MM.1S (cell line): ENCODE measurements around the gene OXER1.
A peak's percentile ranks its signal among the peaks of the same experiment; 100 is the strongest.

Experiments
- DNase-seq: peaks from one replicate; pipeline ENCODE4 v3.0.0-alpha.2; 2015
- H2AFZ ChIP-seq: fragments of 300-600 bp; sonication (generic); 2 replicates; pipeline ENCODE4 v1.6.0; 2016; ENCODE audit warnings: antibody characterized with exemption, low read length
- H3F3A ChIP-seq: fragments of 300-600 bp; sonication (generic); 2 replicates; pipeline ENCODE4 v1.6.1; 2016; ENCODE audit warnings: mild to moderate bottlenecking, antibody characterized with exemption, low read length, moderate library complexity, mixed read lengths; ENCODE audit not compliant: insufficient read depth
- H3K27ac ChIP-seq: fragments of 300-600 bp; sonication (generic); 2 replicates; pipeline ENCODE4 v1.5.1; 2016; ENCODE audit warnings: mild to moderate bottlenecking, low read length
- H3K27me3 ChIP-seq: fragments of 300-600 bp; sonication (generic); replicated peaks from 2 replicates; pipeline ENCODE4 v1.6.0; 2016; ENCODE audit warnings: low read length; ENCODE audit not compliant: insufficient read depth
- H3K36me3 ChIP-seq: fragments of 300-600 bp; sonication (generic); replicated peaks from 2 replicates; pipeline ENCODE4 v1.6.1; 2016; ENCODE audit warnings: mild to moderate bottlenecking, low read length, mixed read lengths; ENCODE audit not compliant: insufficient read depth
- H3K4me1 ChIP-seq: fragments of 300-600 bp; sonication (generic); 2 replicates; pipeline ENCODE4 v1.6.1; 2016; ENCODE audit warnings: low read length, mixed read lengths
- H3K4me2 ChIP-seq: fragments of 300-600 bp; sonication (generic); 2 replicates; pipeline ENCODE4 v1.6.0; 2016; ENCODE audit warnings: low read depth, low read length
- H3K4me3 ChIP-seq: fragments of 300-600 bp; sonication (generic); 2 replicates; pipeline ENCODE4 v1.5.1; 2016; ENCODE audit warnings: low read length, mixed read lengths
- H3K79me2 ChIP-seq: fragments of 300-600 bp; sonication (generic); 2 replicates; pipeline ENCODE4 v1.6.1; 2016; ENCODE audit warnings: mixed run types, low read length, mixed read lengths
- H3K9ac ChIP-seq: fragments of 300-600 bp; sonication (generic); 2 replicates; pipeline ENCODE4 v1.6.1; 2016; ENCODE audit warnings: low read length, mixed read lengths
- H3K9me2 ChIP-seq: fragments of 300-600 bp; sonication (generic); replicated peaks from 2 replicates; pipeline ENCODE4 v1.6.1; 2016; ENCODE audit warnings: mild to moderate bottlenecking, low read length, mixed read lengths; ENCODE audit not compliant: insufficient read depth
- H3K9me3 ChIP-seq: fragments of 300-600 bp; sonication (generic); replicated peaks from 2 replicates; pipeline ENCODE4 v1.6.1; 2016; ENCODE audit warnings: mild to moderate bottlenecking, low read length, mixed read lengths; ENCODE audit not compliant: insufficient read depth
- H4K20me1 ChIP-seq: fragments of 300-600 bp; sonication (generic); 2 replicates; pipeline ENCODE4 v1.6.1; 2016; ENCODE audit warnings: mild to moderate bottlenecking, low read length, moderate library complexity, mixed read lengths; ENCODE audit not compliant: insufficient read depth
- CTCF ChIP-seq: fragments of 300-600 bp; sonication (generic); IDR thresholded peaks from 2 replicates; pipeline ENCODE4 v1.5.1; 2016; ENCODE audit warnings: antibody characterized with exemption, low read length, mixed read lengths
- EZH2 ChIP-seq: fragments of 300-600 bp; sonication (generic); optimal IDR thresholded peaks from 2 replicates; pipeline ENCODE3; 2017; ENCODE audit warnings: low read depth, mild to moderate bottlenecking, antibody characterized with exemption, low read length, mixed read lengths
- EZH2phosphoT487 ChIP-seq: fragments of 300-600 bp; sonication (generic); IDR thresholded peaks from 2 replicates; pipeline ENCODE4 v1.6.1; 2018; ENCODE audit warnings: antibody characterized with exemption, low read length

Gene OXER1

GRCh38 chr2:42775810-42776209 lies 11.9 kb upstream of the OXER1 start:
- H3K27ac ChIP-seq = no peak overlapping the region
- DNase-seq = no peak
- H3K36me3 ChIP-seq = no peaks in the 10 kb centered on the region
- TF ChIP-seq EZH2phosphoT487 = no peak
- no peaks in the 10 kb centered on the region for H3K79me2 ChIP-seq
- H2AFZ ChIP-seq = no peak overlapping the region
- H4K20me1 ChIP-seq = no peaks in the 10 kb centered on the region
- no peak overlapping the region; the same call in 1 of the 2 replicates for H3K4me2 ChIP-seq
- no peak overlapping the region for H3K4me3 ChIP-seq
- H3K9ac ChIP-seq = no peak overlapping the region
- H3K4me1 ChIP-seq = no peaks in the 10 kb centered on the region
- no peaks in the 10 kb centered on the region for H3K27me3 ChIP-seq
- H3F3A ChIP-seq = no peaks in the 10 kb centered on the region
- no peaks in the 10 kb centered on the region for H3K9me2 ChIP-seq
- no peaks in the 10 kb centered on the region for H3K9me3 ChIP-seq

GRCh38 chr2:42775186-42775585 lies 11.3 kb upstream of the OXER1 start:
- H3K4me3 ChIP-seq = no peak overlapping the region
- H3K9me2 ChIP-seq = no peaks in the 10 kb centered on the region
- H3K27me3 ChIP-seq = no peaks in the 10 kb centered on the region
- peak; percentile 52 for DNase-seq
- H3K9ac ChIP-seq = no peak overlapping the region
- H3K36me3 ChIP-seq = no peaks in the 10 kb centered on the region
- H4K20me1 ChIP-seq = no peaks in the 10 kb centered on the region
- H3K4me1 ChIP-seq = no peaks in the 10 kb centered on the region
- H3K79me2 ChIP-seq = no peaks in the 10 kb centered on the region
- H3K9me3 ChIP-seq = no peaks in the 10 kb centered on the region
- H2AFZ ChIP-seq = 0 out of 2 replicates have a peak overlapping the region, but pooled peaks have one; percentile 42
- H3K27ac ChIP-seq = no peak overlapping the region
- TF ChIP-seq EZH2phosphoT487 = no peak
- no peak for TF ChIP-seq EZH2
- no peak for TF ChIP-seq CTCF
- no peaks in the 10 kb centered on the region for H3F3A ChIP-seq
- H3K4me2 ChIP-seq = peak overlapping the region; percentile 47; the same call in 1 of the 2 replicates

- Histone ChIP-seq H4K20me1 (no peaks in the 10 kb centered on the region), H3K9me3 (no peaks in the 10 kb centered on the region), H3F3A (no peaks in the 10 kb centered on the region), H3K9me2 (no peaks in the 10 kb centered on the region), H2AFZ (no peak overlapping the region), H3K9ac (no peak overlapping the region), H3K4me2 (no peak overlapping the region), H3K4me1 (no peaks in the 10 kb centered on the region), H3K27ac (no peak overlapping the region), H3K36me3 (no peaks in the 10 kb centered on the region), H3K27me3 (no peaks in the 10 kb centered on the region), H3K79me2 (no peaks in the 10 kb centered on the region), H3K4me3 (no peak overlapping the region)
- TF ChIP-seq EZH2phosphoT487 (no peak), CTCF (no peak), EZH2 (no peak)
- no peak for DNase-seq
These were observed 7.7 kb upstream of the OXER1 start for GRCh38 chr2:42771546-42772153.
